Fibroblast of lung (primary cell): ENCODE measurements around the gene LSM2.

ENCODE experiments used
- EZH2 ChIP-seq: IDR thresholded peaks from 2 replicates; pipeline ENCODE4 v1.5.1; 2012; ENCODE audit warnings: low read length, control low read depth, mild to moderate bottlenecking; ENCODE audit errors: missing control alignments
- TF ChIP-seq, protein P1 (sequence below), 2 donors: IDR thresholded peaks in 1 of 2; conservative IDR thresholded peaks in 1 of 2; 1 replicate in 1 of 2; 2 replicates in 1 of 2; pipeline ENCODE4 v1.5.1; 2011 to 2012; ENCODE audit warnings: low read length in 2 of 2, control low read depth in 1 of 2, inconsistent platforms in 1 of 2, low read depth in 1 of 2, mild to moderate bottlenecking in 1 of 2

DNA sequence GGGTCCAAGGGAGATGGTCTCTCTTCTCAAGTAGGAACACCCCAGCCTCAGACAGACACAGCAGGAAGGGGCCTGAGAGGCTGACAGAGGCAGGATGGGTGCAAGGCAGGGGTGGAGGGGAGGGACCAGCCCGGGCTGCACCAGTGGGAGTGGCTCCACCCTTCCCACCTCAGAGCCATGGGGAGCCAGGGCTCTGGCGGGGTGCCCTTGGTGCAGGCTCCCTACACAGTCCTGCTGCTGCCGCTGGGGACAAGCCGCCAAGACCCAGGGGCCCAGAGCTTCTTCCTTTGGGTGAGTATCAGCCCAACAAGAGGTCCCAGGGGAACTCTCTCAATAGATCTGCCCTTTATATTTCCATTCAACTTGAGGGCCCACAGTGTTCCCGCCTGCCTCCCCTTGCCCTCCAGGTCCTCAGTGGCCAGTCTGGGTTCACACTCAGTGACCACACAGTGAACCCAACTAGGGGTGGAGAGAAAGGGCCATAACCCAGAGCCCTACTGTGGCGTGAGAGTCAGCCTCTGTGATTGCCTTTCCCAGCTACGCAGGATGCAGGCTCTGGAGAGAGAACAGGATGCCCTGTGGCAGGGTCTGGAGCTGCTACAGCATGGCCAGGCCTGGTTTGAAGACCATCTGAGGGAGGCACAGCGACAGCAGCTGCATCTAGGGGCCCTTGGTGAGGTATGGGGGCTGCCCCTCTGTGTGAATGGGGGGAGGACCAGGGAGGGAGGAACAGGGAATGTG lies 43.7 kb downstream of the LSM2 start:
- TF ChIP-seq, protein P1, sequence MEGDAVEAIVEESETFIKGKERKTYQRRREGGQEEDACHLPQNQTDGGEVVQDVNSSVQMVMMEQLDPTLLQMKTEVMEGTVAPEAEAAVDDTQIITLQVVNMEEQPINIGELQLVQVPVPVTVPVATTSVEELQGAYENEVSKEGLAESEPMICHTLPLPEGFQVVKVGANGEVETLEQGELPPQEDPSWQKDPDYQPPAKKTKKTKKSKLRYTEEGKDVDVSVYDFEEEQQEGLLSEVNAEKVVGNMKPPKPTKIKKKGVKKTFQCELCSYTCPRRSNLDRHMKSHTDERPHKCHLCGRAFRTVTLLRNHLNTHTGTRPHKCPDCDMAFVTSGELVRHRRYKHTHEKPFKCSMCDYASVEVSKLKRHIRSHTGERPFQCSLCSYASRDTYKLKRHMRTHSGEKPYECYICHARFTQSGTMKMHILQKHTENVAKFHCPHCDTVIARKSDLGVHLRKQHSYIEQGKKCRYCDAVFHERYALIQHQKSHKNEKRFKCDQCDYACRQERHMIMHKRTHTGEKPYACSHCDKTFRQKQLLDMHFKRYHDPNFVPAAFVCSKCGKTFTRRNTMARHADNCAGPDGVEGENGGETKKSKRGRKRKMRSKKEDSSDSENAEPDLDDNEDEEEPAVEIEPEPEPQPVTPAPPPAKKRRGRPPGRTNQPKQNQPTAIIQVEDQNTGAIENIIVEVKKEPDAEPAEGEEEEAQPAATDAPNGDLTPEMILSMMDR (conservative IDR thresholded peaks at IDR 0.05 in 1 of 2, IDR thresholded peaks at IDR 0.05 in 1 of 2; ENCODE audit: low read depth in 1 of 2, low read length in 2 of 2), result no peak
- TF ChIP-seq EZH2, result no peak
